ENCODE data around the gene CCDC93. TPM values are rescaled to one million over a fixed set of nuclear protein-coding genes. Genes with fewer than 3 reads are reported as not detected.

CCDC93 gene
- total RNA-seq, 6 donors from 2014 or later = 19.6 to 141 (median 38.8) TPM

GRCh38 chr2:118054213-118055008 lies 40.5 kb upstream of the CCDC93 start:
- H3K4me3 ChIP-seq = no peak overlapping the region
- no peaks in the 10 kb centered on the region for H3K27me3 ChIP-seq
- no peak overlapping the region for H3K27ac ChIP-seq
- DNase-seq (no peak), ATAC-seq (ENCODE audit: low FRiP score in 2 of 2) (no peak)
- H3K9me3 ChIP-seq = no peaks in the 10 kb centered on the region
- TF ChIP-seq POLR2AphosphoS5 (IDR thresholded peaks at IDR 0.05) = no peak
- WGBS, 2 donors = 48 to 72% methylated on average over 3 of the region's 3 CpGs
- H3K36me3 ChIP-seq = no peaks in the 10 kb centered on the region
- H3K4me1 ChIP-seq = no peaks in the 10 kb centered on the region

- no peaks in the 10 kb centered on the region for H3K9me3 ChIP-seq
- 66 to 75% methylated on average over 7 of the region's 7 CpGs for WGBS, 2 donors
- no peak for DNase-seq
Measured at GRCh38 chr2:118053681-118054080, 39.8 kb upstream of the CCDC93 start.

DNA sequence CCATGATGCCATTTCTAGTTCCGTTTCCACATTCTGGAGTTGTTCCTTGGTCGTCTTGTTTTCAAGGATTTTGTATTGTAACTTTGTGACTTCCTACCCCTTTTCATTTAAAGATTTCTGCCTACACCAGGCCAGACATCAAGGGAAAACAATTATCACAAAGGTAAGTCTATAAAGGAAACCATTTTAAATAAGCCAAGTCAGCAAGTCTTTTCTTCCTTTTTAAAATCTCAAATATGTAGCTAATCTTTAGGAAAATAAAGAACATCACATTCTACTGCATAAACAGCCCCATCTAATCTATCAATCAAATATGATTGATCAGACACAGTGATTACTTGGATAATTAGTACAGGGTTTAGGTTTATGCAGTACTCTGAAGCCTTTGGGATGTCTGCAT lies 38.6 kb upstream of the CCDC93 start:
- DNase-seq (no peak), ATAC-seq (ENCODE audit: low FRiP score in 2 of 2) (no peak)
- WGBS, 2 donors = 86 to 90% methylated on average over 2 of the region's 2 CpGs
- TF ChIP-seq, protein P1, sequence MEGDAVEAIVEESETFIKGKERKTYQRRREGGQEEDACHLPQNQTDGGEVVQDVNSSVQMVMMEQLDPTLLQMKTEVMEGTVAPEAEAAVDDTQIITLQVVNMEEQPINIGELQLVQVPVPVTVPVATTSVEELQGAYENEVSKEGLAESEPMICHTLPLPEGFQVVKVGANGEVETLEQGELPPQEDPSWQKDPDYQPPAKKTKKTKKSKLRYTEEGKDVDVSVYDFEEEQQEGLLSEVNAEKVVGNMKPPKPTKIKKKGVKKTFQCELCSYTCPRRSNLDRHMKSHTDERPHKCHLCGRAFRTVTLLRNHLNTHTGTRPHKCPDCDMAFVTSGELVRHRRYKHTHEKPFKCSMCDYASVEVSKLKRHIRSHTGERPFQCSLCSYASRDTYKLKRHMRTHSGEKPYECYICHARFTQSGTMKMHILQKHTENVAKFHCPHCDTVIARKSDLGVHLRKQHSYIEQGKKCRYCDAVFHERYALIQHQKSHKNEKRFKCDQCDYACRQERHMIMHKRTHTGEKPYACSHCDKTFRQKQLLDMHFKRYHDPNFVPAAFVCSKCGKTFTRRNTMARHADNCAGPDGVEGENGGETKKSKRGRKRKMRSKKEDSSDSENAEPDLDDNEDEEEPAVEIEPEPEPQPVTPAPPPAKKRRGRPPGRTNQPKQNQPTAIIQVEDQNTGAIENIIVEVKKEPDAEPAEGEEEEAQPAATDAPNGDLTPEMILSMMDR (IDR thresholded peaks at IDR 0.05) = no peak
- no peak for TF ChIP-seq POLR2A (IDR thresholded peaks at IDR 0.05)
- TF ChIP-seq POLR2AphosphoS5 (IDR thresholded peaks at IDR 0.05) = no peak
- TF ChIP-seq EP300 (IDR thresholded peaks at IDR 0.05) = no peak
- H3K4me1 ChIP-seq = no peaks in the 10 kb centered on the region
- H3K27ac ChIP-seq = no peak overlapping the region
- H3K4me3 ChIP-seq = no peak overlapping the region
- no peaks in the 10 kb centered on the region for H3K9me3 ChIP-seq
- H3K36me3 ChIP-seq = no peaks in the 10 kb centered on the region
- no peaks in the 10 kb centered on the region for H3K27me3 ChIP-seq

More at GRCh38 chr2:118053681-118054080, 39.8 kb upstream of the CCDC93 start:
- H3K27ac ChIP-seq = no peak overlapping the region
- TF ChIP-seq EP300 (IDR thresholded peaks at IDR 0.05) (no peak), POLR2A (IDR thresholded peaks at IDR 0.05) (no peak), POLR2AphosphoS5 (IDR thresholded peaks at IDR 0.05) (no peak)
- TF ChIP-seq, protein P1 (IDR thresholded peaks at IDR 0.05) = no peak
- H3K36me3 ChIP-seq = no peaks in the 10 kb centered on the region
- H3K27me3 ChIP-seq = no peaks in the 10 kb centered on the region
- H3K4me1 ChIP-seq = no peaks in the 10 kb centered on the region
- H3K4me3 ChIP-seq = no peak overlapping the region
- no peak for ATAC-seq (ENCODE audit: low FRiP score in 2 of 2)

DNA sequence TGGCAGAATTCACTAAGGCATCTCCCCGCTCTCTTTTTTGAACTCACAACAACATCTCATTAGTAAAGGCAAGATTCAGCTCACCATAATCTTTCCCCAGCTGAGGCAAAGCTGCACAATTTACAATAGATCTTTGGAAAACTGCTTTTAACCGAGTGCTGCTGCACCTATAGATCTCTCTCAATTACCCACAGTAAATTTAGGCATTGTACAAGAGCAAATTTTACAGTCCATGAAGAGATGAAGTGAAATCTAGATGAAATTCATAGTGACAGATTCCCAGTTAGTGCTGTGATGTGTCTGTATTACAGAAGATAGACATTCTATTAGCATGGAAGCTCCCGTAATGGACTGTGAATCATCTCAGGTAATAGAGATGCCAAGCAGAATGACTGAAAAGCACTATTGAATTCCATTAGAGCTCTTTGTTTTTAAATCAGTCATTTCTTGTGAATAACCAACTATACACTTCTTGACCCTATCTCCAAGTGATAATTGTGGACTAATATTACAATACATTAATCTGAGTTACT lies 38.0 kb upstream of the CCDC93 start:
- Histone ChIP-seq H3K36me3 (no peaks in the 10 kb centered on the region), H3K4me3 (no peak overlapping the region), H3K27me3 (no peaks in the 10 kb centered on the region), H3K4me1 (peaks cover 0 to 2% (median 0%) of the 10 kb centered on the region in 4 donors), H3K27ac (no peak overlapping the region), H3K9me3 (no peaks in the 10 kb centered on the region)
- no peak for TF ChIP-seq EP300 (IDR thresholded peaks at IDR 0.05)
- TF ChIP-seq, protein P1 (IDR thresholded peaks at IDR 0.05) = no peak
- no peak for TF ChIP-seq POLR2A (IDR thresholded peaks at IDR 0.05)
- no peak for TF ChIP-seq POLR2AphosphoS5 (IDR thresholded peaks at IDR 0.05)
- 86 to 91% methylated on average over 3 of the region's 3 CpGs for WGBS, 2 donors
- no peak for ATAC-seq (ENCODE audit: low FRiP score in 2 of 2)
- no peak for DNase-seq

DNA sequence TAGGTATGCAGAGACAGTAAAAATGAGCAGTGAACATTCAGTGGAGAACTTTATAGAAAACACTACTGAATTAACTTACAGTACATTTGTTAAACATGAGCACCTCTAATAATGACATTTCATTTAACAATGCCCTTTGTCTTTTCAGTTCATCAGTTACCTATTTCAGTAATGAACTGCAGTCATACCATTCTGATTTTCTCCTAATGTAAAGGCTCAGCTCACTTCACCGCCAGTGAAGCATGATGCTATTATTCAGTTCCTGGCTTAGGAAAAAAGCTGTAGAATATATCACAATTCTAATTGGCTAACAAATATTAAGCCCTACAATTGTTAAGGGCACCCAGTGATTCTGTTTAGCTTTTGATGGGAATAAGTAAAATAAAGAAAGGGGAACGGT lies 37.1 kb upstream of the CCDC93 start:
- Histone ChIP-seq H3K4me3 (no peak overlapping the region), H3K36me3 (no peaks in the 10 kb centered on the region), H3K4me1 (peaks cover 0 to 5% (median 2%) of the 10 kb centered on the region in 4 donors), H3K9me3 (no peaks in the 10 kb centered on the region), H3K27ac (no peak overlapping the region), H3K27me3 (no peaks in the 10 kb centered on the region)
- WGBS, 2 donors = 82 to 94% methylated on average over 2 of the region's 2 CpGs
- DNase-seq (no peak), ATAC-seq (ENCODE audit: low FRiP score in 2 of 2) (no peak)
- TF ChIP-seq, protein P1 (IDR thresholded peaks at IDR 0.05) = no peak
- TF ChIP-seq EP300 (IDR thresholded peaks at IDR 0.05) (no peak), POLR2A (IDR thresholded peaks at IDR 0.05) (no peak), POLR2AphosphoS5 (IDR thresholded peaks at IDR 0.05) (no peak)
